ENCODE measurements around the gene MME. TPM values are rescaled to one million over a fixed set of nuclear protein-coding genes. Genes with fewer than 3 reads are reported as not detected.

The MME gene
- total and polyA plus RNA-seq, 4 donors = 4.1 to 20.7 (median 9.5) TPM

DNA sequence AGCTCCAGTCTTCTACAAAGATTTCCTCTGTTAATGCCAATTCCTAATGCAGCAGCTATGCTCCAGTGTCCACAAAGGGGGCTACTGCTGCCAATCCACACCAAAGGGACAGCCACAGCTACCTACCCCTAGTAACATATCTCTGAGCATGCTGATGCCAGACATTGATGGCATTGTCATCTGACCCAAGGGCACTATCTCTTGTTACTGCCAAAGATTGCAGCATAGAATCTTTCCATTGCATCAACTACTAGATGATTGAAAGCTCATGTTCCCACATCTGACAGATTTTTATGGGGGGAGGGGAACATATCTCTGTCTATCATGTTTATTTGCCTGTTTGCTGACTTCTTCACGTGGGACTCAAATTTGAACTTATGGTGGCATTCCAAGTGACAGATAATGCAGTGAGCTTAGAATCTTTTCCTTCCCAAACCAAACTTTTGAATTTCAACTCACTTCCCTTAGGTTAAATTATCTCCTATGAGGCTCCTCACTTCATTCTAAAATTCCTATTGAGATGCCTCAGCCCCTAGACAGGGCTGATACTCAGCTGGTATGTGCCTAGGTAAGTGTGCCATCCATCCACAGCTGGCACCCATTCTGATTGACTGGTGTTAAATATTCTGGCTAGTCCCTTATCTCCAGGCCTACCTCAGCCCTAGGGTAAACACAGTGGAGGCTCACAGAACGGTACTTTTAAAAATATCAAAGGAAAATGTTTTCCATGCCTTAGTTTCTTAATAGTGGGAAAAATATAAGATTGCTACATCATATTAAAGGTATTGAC lies 113.0 kb downstream of the MME start:
- no peaks in the 10 kb centered on the region for H3K4me1 ChIP-seq (ENCODE audit: control insufficient read depth in 4 of 4, insufficient read depth in 4 of 4, low read length in 3 of 4)
- H3K36me3 ChIP-seq (ENCODE audit: control insufficient read depth in 4 of 4, insufficient read depth in 3 of 4, low read depth in 1 of 4, low read length in 3 of 4) = no peaks in the 10 kb centered on the region
- 58% methylated on average over 2 of the region's 2 CpGs for WGBS
- H3K9me3 ChIP-seq (ENCODE audit: control insufficient read depth in 4 of 4, low read length in 3 of 4) = no peaks in the 10 kb centered on the region
- no peak for DNase-seq (ENCODE audit: low spot score)
- no peak overlapping the region for H3K4me3 ChIP-seq (ENCODE audit: low read depth in 1 of 3, low read length in 3 of 3)
- H3K27ac ChIP-seq (ENCODE audit: low read depth in 1 of 2, low read length in 2 of 2) = no peak overlapping the region
- no peak overlapping the region for H3K9ac ChIP-seq (ENCODE audit: low read depth in 1 of 2, low read length in 2 of 2)
- TF ChIP-seq RAD21 (IDR thresholded peaks at IDR 0.05) (no peak), EGR1 (IDR thresholded peaks at IDR 0.05; ENCODE audit: low read depth in 2 of 2) (no peak), MAX (IDR thresholded peaks at IDR 0.05) (no peak), REST (IDR thresholded peaks at IDR 0.05) (no peak), CTCF (IDR thresholded peaks at IDR 0.05; ENCODE audit: low read depth, low read length, missing input control) (no peak)
- no peaks in the 10 kb centered on the region for H3K27me3 ChIP-seq (ENCODE audit: control insufficient read depth in 4 of 4, insufficient read depth in 4 of 4, low read length in 3 of 4)

GRCh38 chr3:155193868-155194267 lies 113.7 kb downstream of the MME start:
- TF ChIP-seq JUND (IDR thresholded peaks at IDR 0.05) = no peak
- no peak for TF ChIP-seq TAF1 (conservative IDR thresholded peaks at IDR 0.05)
- no peak for TF ChIP-seq ATF3 (IDR thresholded peaks at IDR 0.05)
- TF ChIP-seq NR2F2 (IDR thresholded peaks at IDR 0.05) = no peak
- no peak for TF ChIP-seq SP1 (IDR thresholded peaks at IDR 0.05)
- TF ChIP-seq MAX (IDR thresholded peaks at IDR 0.05) = no peak
- TF ChIP-seq RAD21 (IDR thresholded peaks at IDR 0.05) = no peak
- no peak overlapping the region for H3K4me3 ChIP-seq (ENCODE audit: low read depth in 1 of 3, low read length in 3 of 3)
- H3K27ac ChIP-seq (ENCODE audit: low read depth in 1 of 2, low read length in 2 of 2) = no peak overlapping the region
- no peaks in the 10 kb centered on the region for H3K4me1 ChIP-seq (ENCODE audit: control insufficient read depth in 4 of 4, insufficient read depth in 4 of 4, low read length in 3 of 4)
- H3K9ac ChIP-seq (ENCODE audit: low read depth in 1 of 2, low read length in 2 of 2) = no peak overlapping the region
- H3K36me3 ChIP-seq (ENCODE audit: control insufficient read depth in 4 of 4, insufficient read depth in 3 of 4, low read depth in 1 of 4, low read length in 3 of 4) = no peaks in the 10 kb centered on the region
- no peaks in the 10 kb centered on the region for H3K27me3 ChIP-seq (ENCODE audit: control insufficient read depth in 4 of 4, insufficient read depth in 4 of 4, low read length in 3 of 4)
- 93% methylated on average over 2 of the region's 2 CpGs for WGBS
- no peak for DNase-seq (ENCODE audit: low spot score)
- H3K9me3 ChIP-seq (ENCODE audit: control insufficient read depth in 4 of 4, low read length in 3 of 4) = no peaks in the 10 kb centered on the region

All from liver (tissue), 9 donors.